Stimulated activated CD8-positive, alpha-beta memory T cell treated with anti-CD3 and anti-CD28 coated beads, Interleukin-15, amount 100 ng/mL, for 1 hour (primary cell): ENCODE data around the gene PDGFA.

ENCODE experiments used
- DNase-seq: peaks from one replicate; pipeline ENCODE4 v3.0.0-alpha.2; 2020; ENCODE audit warnings: low read depth

PDGFA gene

DNA sequence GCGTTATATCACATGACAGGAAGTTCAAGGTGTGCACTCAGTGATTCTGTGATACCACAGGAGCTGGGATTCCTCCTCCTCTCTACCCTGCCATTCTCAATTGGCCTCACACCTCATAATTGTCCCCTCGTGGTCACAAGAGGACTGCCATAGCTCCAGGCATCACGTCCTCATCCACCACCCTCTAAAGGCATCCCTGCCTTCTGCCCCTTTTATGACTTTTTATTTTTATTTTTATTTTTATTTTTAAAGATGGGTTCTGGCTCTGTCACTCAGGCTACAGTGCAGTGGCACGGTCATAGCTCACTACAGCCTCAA lies 47.0 kb downstream of the PDGFA start:
- DNase-seq: no peak

DNA sequence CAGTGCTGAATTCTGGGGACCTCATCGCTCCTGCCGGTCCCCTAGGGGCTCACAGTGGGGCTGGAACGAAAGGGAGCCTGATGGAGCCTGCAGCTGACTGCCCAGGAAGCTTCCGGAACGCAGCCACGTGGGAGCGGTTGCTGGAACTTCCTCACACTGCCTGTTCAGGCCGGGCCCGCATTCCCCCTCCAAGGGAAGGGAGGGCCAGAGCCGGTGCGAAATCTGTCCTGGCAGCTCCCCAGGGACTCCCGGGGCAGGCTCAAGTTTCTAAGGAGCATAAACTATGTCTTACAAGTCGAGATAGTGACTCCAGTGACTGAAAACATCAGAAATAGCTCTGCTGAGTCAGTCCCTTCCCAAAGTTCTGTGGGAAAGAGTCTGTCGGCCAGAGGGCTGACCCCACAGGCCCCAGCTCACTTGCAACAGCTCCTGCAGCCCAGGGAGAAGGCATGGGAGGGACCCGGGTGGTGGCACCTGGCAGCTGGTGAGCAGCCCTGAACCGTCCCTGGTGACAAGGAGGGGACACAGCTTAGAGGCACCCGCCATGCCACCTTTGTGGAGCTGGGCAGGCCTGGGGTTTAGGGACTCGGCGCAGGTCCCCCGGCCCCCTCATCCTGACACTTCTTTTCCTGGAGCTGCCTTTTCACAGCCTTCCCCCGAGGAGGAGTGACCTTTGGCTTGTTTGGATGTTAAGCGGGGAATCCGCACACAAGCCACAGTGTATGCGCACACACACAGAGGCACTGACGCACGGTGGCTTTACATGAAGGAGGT lies 47.6 kb downstream of the PDGFA start:
- DNase-seq: no peak

DNA sequence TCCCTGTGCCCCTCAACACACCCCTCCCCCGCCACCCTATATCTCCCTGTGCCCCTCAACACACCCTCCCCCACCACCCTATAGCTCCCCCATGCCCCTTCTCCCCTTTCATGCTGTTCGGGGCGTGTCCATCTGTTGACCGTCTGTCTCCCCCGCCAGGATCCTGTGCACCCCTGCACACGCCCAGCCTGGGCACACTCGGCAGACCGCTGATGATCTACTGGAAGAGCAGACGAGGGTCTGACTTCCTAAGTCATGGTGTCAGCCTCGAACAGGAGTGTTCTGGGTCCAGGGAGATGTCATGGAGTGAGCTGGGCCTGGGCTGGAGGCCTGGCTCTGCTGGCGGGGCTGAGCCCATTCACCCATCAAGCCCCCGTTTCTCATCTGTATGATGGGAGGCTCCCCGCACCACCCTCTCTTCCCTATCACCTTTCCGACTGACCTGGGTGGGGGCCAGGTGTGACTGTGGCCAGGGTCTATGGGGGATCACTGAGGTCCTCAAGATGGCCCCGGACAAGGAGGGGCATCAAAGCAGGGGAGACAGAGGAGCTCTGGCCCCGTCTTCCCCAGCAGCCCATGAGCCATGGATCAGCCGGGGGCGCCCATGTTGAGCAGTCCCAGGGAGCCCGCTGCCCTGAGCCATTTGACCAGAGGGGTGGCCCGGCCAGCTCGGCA lies 48.3 kb downstream of the PDGFA start:
- no peak for DNase-seq

DNA sequence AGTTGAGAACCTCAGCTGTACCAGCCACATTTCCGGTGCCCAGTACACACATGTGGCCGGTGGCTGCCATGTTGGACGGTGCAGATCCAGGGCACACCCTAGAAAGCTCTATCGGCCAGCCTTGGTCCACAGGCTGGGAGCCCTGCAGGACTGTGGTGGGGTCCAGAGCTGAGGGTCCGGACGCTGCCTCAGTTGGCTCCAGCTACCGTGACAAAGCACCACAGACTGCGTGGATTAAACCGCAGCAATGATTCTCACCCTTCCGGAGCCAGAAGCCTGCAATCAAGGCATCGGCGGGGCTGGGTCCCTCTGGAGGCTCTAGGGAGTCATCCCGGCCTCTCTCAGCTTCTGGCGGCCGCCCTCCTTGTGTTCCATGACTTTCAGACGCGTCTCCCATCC lies 50.1 kb downstream of the PDGFA start:
- DNase-seq: no peak

DNA sequence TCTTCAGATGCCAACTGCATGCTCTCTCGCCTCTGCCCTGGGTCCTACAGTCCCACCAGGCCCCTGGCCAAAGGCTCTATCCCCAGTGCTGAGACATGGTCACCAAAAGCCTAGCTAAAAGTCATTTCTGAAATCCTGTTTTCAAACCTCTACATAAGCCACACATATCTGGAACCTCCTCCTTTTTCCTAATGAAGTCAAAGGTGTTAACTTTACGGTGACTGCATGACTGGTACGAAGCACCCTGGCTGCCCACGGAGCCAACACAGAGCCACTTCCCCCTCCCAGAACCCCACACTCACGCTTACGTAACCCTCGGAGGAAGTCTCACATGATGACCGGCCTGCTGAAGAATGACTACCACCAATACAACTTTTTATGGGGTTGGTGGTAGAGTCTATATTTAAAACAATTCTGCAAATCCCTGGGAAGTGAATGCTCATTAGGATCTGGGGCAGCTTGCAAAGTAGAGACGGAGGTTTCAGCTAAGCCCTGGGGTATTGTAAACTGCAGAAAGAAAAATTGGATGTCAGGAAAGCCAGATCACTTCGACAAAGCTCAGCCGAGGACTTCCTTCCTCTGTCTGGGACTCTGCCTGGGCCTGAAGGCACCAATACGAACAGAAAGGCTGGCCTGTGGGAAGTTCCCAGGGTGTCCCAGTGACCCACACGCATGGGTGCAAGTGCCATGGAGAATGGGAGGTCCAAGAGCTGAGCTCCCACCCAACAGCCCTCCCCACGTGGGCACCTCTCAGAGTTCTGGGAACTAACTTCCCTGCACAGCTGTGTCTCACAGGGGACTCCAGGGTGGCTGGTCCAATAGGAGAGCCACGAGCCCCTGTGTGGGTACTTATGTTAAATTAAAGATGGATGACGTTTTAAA lies 50.7 kb downstream of the PDGFA start:
- no peak for DNase-seq

DNA sequence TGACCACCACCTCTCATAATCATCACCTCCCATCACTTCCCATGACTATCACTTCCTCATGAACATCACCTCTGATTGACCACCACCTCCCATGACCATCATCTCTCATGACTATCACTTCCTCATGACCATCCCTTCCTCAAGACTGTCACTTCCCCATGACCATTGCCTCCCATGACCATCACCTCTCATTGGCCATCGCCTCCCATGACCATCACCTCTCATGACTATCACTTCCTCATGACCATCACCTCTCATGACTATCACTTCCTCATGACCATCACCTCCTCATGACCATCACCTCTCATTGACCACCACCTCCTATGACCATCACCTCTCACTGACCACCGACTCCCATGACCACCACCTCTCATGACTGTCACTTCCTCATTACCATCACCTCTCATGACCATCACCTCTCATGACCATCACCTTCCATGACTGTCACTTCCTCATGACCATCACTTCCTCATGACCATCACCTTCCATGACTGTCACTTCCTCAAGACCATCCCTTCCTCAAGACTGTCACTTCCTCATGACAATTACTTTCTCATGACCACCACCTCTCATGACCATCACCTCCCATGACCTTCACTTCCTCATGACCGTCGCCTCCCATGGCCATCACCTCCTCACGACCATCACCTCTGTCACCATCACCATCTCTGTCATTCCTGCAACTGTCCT lies 51.6 kb downstream of the PDGFA start:
- no peak for DNase-seq

DNA sequence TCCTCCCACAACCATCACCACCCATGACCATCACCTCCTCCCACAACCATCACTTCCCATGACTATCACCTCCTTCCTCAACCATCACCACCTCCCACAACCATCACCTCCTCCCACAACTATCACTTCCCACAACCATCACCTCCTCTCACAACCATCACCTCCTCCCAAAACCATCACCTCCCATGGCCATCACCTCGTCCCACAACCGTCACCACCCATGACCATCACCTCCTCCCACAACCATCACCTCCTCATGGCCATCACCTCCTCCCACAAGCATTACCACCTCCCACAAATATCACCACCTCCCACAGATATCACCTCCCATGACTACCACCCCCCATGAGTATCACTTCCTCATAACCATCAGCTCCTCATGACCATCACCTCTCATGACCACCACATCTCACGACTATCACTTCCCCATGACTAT lies 52.2 kb downstream of the PDGFA start:
- no peak for DNase-seq

DNA sequence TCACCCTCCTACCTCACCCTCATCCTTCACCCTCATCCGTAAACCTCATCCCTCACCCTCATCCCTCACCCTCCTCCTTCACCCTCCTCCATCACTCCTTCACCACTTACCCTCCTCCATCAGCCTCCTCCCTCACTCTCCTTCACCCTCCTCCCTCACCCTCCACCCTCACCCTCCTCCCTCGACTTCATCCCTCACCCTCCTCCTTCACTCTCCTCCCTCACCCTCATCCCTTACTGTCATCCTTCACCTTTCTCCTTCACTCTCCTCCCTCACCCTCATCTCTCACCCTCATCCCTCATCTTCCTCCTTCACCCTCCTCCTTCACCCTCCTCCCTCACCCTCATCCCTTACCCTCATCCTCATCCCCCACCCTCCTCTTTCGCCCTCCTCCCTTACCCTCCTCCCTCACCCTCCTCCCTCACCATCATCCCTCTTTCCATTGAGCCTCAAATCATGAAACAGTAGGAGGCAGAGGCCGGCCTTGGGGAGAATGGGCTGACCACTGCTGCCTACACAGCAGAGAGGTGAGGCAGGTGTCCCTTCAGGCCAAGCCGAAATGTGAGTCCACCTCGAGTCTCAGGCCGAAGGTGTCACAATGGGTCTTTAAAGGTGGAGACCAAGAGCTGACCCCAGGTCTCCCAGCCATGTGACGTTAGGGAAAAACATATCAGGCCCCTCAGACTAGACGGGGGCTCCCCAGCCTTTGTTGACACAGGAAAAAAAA lies 53.0 kb downstream of the PDGFA start:
- DNase-seq: no peak

DNA sequence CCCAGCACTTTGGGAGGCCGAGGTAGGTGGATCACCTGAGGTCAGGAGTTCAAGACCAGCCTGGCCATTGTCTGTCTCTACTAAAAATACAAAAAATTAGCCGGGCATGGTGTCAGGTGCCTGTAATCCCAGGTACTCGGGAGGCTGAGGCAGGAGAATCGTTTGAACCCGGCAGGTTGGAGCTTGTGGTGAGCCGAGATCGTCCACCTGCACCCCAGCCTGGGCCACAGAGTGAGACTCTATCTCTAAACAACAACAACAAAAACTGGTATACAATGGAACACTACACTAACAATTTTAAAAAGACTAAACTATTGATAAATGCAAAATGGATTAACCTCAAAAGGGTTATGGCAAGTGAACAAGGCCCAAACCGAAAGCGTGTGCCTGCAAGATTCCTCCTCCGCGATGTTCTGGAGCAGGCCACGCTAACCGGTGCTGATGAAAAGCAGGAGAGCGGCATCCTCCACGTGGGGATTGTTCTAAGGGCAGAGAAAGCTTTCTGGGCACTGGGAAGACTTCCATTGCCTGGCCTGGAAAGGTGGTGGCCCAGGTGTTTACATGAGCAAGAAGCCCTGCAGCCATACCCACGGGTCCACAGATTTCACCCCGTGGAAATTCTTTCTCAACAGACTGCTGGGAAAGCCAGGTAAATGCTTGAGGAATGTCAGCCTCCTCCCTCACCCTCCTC lies 53.8 kb downstream of the PDGFA start:
- DNase-seq: no peak

DNA sequence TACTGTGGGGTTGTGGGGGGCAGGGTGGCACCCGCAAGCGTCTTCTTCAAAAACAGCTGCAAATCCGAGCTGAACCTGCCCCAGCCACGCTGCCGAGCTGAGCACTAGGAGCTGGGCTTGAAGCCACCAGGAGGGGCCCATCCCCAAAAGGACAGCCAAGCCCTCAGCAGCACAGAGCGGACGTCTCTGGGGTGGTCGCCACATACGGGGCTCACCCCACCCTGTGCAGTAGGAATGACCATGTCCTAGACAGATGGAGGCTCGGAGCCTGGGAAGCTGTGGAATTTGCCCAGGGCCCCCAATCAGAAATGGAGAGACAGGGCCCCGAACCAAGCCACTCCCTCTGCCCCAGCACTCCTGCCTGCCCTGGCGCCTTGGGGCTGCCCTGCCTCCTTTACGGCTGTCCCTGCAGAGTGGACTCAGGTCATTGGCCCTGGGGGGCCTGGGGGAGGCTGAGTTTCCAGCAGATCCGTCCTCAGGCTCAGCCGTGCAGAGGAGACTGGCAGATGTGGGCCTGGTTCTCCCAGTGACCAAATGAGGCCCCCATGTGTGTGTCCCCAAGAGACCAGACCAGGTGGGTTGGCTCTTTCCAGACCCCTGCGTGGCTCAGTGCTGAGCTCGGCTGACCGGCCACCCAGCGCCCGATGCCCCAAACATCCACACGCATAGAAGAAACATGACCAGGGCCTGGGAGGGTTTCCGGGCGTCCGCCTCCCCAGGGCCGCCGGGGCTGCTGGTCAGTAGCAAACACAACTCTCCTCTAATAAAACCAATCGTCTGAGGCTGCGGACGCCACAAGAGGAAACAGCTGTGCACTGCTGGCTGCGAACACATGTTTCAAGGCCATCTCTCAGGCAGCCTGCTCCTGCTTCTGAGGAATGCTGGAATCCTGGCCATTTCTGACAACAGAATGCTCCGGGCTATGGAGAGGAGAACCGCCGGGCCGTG lies 54.9 kb downstream of the PDGFA start:
- no peak for DNase-seq

DNA sequence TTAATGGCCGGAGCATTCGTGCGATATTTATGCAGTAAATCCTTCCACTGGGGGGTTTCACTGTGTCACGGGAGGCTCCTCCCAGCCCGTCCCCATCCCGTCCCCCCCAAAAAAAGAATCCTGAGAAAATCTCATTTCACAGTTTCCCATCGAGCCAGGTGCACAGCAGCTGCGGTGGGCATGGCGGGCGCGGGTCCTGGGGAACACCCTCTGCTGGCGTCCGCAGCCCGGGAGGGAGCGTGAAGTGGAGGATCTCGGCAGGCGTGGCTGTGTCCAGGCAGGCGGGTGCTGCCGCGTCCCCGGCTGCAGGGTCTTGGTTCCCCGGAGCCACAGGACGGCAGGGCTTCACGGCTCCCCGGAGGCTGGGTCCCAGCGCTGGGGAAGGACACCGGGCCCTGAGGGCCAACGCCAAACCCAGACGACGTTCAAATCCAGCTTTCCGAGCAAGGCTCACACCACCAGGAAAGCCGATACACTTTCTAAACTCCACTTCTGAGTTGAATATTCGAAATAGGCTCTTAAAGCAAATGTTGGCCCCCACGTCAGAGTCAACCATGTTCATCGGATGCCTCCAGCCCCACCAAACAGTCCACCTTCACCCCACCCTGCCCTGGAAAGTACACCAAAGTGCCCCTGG lies 55.7 kb downstream of the PDGFA start:
- no peak for DNase-seq

DNA sequence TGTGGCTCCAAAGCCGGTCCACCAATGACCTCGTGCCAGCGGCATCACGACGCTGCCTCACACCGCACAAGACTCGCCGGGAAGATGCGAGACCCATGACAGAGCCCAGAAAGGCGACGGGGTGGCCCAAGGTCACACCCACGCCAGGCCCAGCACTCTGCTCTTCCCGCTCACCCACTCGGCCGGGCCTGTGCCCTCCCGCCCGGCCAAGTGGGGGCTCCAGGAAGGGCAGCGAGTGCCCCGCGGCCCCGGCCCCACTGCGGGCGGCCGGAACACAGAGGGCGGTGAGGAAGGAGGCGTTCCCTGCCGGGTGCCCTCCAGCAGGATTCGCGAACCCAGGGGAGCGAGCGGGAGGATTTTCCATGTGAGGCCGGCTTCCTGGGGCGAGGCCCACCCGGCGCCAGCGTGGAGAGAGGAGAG lies 56.3 kb downstream of the PDGFA start:
- no peak for DNase-seq

DNA sequence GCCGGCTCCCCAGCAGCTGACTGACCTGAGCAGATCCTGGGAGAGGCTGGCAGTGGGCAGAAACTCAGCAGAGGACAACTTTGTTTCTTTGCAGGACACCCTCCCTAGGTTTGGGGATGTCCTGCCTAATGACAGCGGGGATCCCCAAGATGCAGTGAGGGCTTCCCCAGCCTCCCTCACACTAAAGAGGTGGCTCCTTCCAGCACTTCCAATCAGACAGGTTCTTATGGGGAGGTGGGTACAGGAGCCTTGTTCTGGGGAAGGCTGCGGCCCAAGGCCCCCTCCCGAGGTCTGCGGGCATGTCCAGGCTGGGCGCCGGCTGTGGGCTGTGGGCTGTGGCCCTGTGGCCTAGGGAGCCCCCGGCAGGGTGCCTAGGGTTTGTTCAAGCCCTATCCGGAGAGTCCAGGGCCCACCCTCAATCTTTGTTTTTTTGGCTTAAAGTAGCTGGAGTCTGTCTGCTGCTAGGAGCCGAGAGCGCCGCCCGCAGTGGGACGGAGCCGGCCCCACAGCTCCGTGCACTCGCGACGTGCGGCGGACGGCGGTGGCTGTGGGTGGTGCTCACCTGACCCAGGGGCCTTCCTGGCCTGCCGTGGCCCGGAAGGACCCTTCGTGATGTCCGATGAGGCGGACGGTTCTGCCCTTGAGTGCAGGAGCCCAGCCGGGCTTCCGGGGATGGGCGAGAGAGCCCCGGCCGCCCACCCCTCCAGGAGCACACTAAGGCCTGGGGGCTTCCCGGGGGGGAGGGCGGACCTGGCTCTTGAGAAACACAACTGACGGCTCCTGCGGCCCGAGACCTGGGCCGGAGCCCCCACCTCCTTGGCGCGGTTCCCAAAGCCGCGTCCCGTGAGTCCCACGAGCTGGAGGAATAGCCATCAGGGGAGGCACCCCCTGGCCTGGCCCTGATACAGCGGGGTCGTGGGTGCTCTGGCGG lies 57.2 kb downstream of the PDGFA start:
- no peak for DNase-seq

DNA sequence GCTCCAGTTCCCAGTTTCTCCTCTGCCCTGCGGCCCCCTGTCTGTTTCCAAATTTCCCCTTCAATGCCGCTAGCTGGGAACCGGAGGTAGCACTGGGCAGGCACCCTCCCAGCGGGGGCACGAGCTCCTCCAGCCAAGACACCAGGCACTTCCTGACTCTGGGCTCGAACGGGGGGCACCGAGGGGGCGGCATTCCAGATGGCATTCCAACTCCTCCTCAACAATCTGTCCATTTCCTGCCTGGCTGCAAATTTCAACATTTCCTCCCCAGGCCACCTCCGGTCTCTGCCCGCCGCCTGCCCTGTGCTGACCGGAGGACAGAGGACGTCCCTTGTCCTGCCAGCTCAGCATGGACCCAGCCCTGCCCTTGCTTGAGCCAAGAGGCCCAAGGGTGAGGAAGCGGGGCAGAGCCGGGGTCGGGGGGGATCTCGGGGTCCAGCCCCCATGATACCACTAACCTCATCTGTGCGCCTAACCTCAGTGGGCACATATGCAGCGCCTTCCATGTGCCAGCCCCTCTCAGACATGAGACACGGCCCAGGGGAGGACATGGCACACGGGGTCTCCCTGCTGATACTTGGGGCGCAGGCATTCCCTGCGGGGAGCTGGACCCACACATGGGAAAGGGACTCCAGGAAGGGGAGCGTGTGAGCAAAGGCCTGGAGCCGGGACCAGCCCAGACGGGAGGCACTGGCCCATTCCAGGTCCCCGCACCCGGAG lies 58.0 kb downstream of the PDGFA start:
- no peak for DNase-seq

DNA sequence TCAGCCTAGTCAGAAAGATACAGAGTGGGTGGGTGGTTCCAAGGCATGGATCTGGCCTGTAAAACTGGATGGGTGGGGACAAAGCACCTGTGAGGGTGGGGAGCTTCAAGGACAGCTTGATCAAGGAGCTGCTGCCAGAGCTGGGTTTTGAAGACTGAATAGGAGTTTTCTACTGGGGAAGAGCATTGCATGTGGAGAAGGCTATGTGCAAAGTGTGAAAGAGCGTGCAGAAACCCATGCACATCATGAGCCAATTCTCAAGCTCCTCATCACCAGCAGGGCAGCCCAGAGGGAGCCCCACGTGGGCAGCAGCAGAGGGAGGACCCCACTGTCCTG lies 58.6 kb downstream of the PDGFA start:
- no peak for DNase-seq

DNA sequence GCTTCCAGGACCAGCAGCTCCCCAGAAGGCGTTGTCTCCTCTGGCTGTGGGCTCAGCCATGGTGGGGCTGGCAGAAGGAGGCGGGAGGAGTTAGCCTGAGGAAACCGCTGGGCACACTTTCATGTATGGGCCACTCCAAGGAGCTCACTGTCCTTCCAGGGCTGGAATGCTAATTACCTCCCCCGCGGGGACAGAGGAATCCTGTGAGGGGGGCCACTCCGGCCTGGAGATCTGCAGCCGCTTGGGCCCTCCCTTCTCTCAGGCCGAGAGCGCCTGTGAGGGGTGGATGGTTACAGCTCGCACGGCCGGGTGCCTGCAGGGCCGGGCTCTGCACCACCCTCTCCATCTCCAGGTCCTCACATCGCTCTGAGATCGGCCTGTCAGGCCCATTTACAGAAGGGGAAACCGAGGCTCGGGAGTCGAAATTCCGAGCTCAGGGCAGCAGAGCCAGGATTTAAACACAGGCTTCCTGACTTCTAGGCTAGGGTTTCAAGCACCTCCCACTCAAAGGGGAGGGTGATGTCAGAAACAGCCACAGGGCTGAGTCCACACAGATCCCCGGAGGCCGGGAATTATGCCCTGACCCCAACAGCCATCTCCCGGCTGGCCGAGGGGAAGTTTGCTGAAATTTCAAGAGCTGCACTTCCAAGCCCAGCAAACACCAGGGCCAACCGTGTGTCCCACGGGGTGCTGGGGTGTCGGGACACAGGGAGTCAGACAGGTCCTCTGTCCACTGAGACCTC lies 59.1 kb downstream of the PDGFA start:
- no peak for DNase-seq
